Prostate gland (tissue), 2 donors: ENCODE measurements around the gene BTBD10.

ENCODE experiments used
- POLR2A ChIP-seq: fragments of 450-650 bp; IDR thresholded peaks from one replicate; pipeline ENCODE4 v1.6.1; 2016; ENCODE audit warnings: antibody characterized with exemption, mild to moderate bottlenecking
- POLR2AphosphoS5 ChIP-seq: sonication (generic); formaldehyde crosslinking; IDR thresholded peaks from one replicate; pipeline ENCODE4 v1.6.1; 2017; ENCODE audit warnings: antibody characterized with exemption
- TF ChIP-seq, protein P1 (sequence below), 4 experiments: fragments of 200-600 bp in 2 of 4; fragments of 450-650 bp in 2 of 4; sonication (generic) in 2 of 4; IDR thresholded peaks; 1 replicate in 3 of 4; 2 replicates in 1 of 4; pipeline ENCODE4 v1.5.1; 2016 to 2019; ENCODE audit warnings: antibody characterized with exemption in 4 of 4, mild to moderate bottlenecking in 2 of 4, moderate library complexity in 2 of 4

DNA sequence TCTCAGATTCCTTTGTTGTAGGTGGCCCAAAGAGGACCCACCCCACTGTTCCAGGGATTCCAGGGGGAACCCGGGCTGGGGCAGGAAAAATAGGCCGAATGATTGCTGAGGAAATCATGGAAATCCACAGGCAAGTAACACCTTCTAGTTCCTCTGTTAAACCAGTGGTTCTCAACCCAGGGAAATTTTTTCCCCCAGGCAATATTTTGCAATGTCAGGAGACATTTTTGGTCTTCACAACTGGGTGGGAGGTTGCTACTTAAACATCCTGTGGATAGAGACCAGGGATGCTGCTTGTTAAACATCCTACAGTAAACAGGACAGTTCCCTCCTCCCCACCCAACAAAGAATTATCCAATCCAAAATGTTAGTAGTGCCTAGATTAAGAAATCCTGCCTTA is 84.7 kb downstream of the BTBD10 start:
- TF ChIP-seq, protein P1, sequence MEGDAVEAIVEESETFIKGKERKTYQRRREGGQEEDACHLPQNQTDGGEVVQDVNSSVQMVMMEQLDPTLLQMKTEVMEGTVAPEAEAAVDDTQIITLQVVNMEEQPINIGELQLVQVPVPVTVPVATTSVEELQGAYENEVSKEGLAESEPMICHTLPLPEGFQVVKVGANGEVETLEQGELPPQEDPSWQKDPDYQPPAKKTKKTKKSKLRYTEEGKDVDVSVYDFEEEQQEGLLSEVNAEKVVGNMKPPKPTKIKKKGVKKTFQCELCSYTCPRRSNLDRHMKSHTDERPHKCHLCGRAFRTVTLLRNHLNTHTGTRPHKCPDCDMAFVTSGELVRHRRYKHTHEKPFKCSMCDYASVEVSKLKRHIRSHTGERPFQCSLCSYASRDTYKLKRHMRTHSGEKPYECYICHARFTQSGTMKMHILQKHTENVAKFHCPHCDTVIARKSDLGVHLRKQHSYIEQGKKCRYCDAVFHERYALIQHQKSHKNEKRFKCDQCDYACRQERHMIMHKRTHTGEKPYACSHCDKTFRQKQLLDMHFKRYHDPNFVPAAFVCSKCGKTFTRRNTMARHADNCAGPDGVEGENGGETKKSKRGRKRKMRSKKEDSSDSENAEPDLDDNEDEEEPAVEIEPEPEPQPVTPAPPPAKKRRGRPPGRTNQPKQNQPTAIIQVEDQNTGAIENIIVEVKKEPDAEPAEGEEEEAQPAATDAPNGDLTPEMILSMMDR (IDR thresholded peaks at IDR 0.05) = no peak
- TF ChIP-seq POLR2AphosphoS5 (no peak), POLR2A (no peak)
